GM18502 (cell line): ENCODE results near the gene WNT4.

ENCODE experiments used
- ATAC-seq: cut with Tn5 transposase; IDR thresholded peaks from one replicate; pipeline ENCODE4 v1.9.1; 2021; ENCODE audit warnings: mild to moderate bottlenecking; ENCODE audit not compliant: unreplicated experiment, poor library complexity

WNT4 gene

GRCh38 chr1:22164841-22165808 is 22.2 kb upstream of the WNT4 start:
- ATAC-seq: no peak

DNA sequence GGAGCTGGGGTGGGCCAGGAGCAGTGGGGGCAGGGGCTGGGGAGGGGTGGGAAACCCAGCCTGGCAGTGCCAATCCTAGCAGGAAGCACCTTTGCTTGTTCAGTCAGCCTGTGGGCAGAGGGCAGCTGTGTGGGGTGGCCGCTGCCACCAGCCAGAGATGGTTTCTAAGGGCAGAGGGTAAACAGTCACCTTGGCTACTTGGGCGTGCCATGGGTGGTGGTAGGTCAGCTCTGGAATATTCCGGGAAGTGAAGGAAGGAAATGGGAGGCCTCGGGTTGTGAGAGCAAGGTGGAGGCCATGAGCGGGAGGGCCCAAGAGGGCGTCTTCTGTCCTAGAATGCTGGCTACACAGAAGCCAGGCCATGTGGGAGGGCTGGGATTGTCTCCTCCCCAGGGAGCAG is 20.7 kb upstream of the WNT4 start:
- no peak for ATAC-seq

- ATAC-seq: no peak
Observed at GRCh38 chr1:22163137-22163536, 20.2 kb upstream of the WNT4 start.

DNA sequence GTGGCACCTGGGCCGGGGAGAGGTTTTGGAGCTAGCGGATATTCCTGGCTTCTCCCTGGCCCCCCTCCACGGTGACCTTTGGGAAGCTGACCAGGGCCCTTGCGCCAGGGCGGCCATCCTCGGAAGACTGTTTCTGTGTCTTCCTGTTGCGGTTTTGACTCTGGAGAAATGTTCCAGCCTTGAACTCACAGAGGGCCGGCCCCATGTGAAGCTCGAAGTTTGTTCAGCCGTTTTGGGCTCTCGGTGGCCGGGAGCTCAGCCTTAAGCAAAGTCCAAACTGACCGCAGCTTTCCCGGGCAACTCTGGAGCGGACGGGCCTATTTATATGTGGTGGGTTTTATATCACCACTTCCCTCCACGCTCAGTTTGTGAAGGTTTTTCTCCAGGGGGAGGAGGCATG is 17.0 kb upstream of the WNT4 start:
- ATAC-seq: no peak

DNA sequence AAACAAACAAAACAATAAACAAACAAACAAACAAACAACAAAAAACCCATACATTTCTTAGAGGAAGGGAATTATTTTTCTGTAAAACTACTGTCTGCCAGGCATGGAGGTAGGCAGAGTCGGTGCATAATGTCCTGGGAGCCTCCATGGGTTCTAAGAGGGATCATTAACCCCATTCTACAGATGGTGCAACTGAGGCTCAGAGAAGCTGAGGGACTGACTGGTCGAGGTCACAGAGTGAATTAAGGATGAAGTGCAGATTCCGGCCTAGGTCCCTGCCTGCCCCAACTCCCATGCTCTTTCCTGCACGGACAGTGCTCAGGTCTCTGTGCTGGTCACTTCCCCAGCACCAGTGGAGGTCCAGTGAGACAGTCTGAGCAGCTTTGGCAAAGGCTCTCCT is 15.8 kb upstream of the WNT4 start:
- no peak for ATAC-seq

DNA sequence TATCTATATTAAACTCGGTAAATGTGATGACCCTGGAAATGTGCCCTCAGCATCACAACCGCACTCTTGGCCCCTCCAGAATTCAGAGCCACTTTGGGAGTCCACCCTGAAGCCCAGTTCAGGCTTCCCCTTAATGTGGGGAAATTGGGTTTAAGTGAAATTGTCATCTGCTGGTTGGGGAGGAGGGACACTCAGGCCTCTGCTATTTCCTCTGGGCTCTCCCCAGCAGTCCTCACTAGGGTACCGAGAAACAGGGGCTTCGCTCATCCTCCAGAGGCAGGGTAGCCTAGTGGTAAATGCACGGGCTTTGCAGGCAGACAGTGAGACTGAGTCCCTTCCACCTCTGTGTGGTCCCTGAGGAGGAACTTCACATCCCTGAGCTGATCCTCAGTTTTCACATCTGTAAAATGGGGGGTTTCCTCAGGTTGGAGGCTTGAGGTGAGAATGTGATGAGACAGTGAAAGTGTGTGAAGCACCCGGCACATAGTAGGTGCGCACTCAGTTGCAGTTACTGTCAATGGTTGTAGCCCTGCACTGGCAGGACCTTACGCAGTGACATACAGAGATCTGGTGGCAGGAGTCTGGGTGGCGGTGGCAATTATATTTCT is 14.6 kb upstream of the WNT4 start:
- ATAC-seq: no peak

DNA sequence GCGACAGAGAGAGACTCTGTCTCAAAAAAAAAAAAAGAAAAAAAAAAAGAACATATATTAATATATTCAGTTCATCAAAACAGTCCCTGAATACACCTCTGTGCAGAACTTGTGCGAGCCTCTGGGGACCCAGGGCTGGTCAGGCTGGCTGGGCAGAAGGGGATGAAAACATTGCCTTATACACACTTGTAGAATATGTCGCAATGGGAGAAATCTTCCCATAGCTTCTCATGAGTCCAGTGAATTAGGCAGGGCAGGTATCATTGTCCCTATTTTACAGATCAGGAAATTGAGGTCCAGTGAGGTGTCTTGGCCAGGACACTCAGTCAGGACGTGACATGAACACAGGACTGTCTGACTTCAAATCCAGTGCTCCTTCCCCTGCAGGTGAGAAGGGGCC is 12.6 kb upstream of the WNT4 start:
- no peak for ATAC-seq

DNA sequence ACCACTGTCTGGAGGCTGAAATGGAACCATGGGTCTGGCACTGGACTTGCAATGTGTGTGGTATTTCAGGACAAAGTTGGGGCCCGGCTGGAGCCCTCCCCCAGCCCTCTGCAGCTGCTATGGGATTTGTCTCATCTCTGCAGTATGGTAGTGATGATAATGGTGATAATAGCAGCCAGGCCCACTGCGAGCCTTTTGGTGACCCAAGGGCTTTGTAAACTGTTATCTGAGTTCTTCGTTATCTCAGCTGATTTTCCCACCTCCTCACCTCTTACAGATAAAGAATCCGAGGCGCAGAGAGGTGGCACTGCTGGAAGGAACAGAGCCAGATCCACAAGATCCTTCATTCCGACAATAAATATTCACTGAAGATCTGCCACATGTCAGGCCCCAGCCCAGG is 11.7 kb upstream of the WNT4 start:
- ATAC-seq: no peak

GRCh38 chr1:22153660-22154437 is 11.0 kb upstream of the WNT4 start:
- ATAC-seq: no peak

- no peak for ATAC-seq
Observed at GRCh38 chr1:22150923-22151322, 8.0 kb upstream of the WNT4 start.

GRCh38 chr1:22142315-22143064 is 407 bp downstream of the WNT4 start:
- ATAC-seq: no peak

GRCh38 chr1:22141554-22142314 is 1.2 kb downstream of the WNT4 start:
- ATAC-seq: no peak

- no peak for ATAC-seq
Observed at GRCh38 chr1:22140694-22141093, 2.2 kb downstream of the WNT4 start.

DNA sequence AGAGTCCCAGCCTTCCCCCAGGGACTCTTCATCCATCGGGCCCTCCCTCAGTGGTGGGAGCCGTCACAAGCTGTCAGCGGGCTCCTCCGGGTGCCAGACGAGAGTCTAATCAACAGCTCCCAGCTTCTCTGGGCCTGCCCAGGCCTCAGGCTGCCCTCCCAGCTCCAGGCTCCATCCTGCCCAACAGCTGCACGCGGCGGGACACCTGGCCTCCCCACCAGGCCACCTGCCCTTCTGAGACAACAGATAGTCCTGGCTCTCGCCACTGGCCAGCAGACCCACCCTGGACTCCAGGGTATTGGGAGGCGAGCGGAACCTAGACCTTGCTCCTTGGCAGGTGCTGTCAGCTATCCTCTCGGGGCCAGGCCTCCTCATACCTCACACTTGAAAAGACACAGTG is 3.1 kb downstream of the WNT4 start:
- no peak for ATAC-seq

- no peak for ATAC-seq
Observed at GRCh38 chr1:22139066-22139594, 3.8 kb downstream of the WNT4 start.

- no peak for ATAC-seq
Observed at GRCh38 chr1:22137004-22137720, 5.7 kb downstream of the WNT4 start.

GRCh38 chr1:22133931-22134324 is 9.0 kb downstream of the WNT4 start:
- no peak for ATAC-seq

DNA sequence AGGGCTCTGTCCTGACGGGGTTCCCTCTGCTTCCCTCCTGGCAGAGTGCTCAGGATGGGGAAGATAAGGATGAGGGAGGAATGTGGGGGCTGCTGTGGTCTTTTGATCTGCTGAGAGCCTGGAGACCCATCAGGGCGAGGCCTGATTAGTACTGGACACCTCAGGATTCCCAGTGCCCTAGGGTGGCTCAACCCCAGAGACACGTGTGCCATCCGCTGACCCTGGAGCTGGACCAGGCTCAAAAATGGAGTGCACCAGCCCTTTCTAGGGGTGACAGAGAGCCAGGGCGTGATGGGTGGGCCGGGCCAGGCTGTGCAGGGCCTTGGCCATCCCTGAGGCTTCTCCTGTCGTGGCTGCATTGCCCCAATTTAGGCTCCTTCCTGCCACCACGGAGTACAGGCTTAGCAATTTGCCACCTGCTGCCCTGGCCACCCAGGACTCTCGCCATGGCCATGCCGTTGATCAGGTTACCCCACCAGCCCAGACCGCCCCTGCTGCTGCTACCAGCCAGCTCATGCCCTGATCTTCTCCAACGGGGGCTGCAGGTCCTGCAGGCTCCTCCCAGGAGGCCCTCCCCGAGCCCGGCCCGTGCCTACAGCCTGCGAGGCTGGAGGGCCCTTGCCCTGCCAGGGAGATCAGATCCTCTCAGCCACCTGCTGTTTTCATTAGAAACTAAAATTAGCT is 9.5 kb downstream of the WNT4 start:
- ATAC-seq: no peak
